A673 (cell line): Measurements from ENCODE around the gene TNRC6C. TPM values are rescaled to one million over a fixed set of nuclear protein-coding genes. Genes with fewer than 3 reads are reported as not detected.

ENCODE experiments used
- BruUV-seq: library from RNA; stranded (reverse); fragments of 400-500 nt; replicated peaks from 2 replicates; lab custom pipeline; 2021; lab: Mats Ljungman, UMichigan
- CTCF ChIA-PET: fragments of 300-600 bp; sonication (Branson Sonifier 250); formaldehyde crosslinking; loops from one replicate; lab custom pipeline; 2022; ENCODE audit warnings: antibody characterized with exemption; lab: Charles Lee
- POLR2A ChIA-PET: fragments of 300-600 bp; sonication (Branson Sonifier 250); formaldehyde crosslinking; loops from one replicate; lab custom pipeline; 2022; ENCODE audit warnings: antibody characterized with exemption; ENCODE audit not compliant: low non-redundant PET; lab: Charles Lee
- DNase-seq: peaks from one replicate; pipeline ENCODE4 v3.0.0-alpha.2; 2015; ENCODE audit warnings: low spot score
- H3K27ac ChIP-seq: fragments of 200-600 bp; sonication (generic); 2 replicates; pipeline ENCODE4 v1.5.1; 2016; ENCODE audit warnings: mixed run types, low read depth, mild to moderate bottlenecking, mixed read lengths, antibody characterized with exemption, low read length; ENCODE audit not compliant: poor library complexity, severe bottlenecking
- H3K27me3 ChIP-seq: fragments of 200-600 bp; sonication (generic); replicated peaks from 2 replicates; pipeline ENCODE4 v1.6.1; 2017; ENCODE audit warnings: mixed run types, low read depth, mild to moderate bottlenecking, mixed read lengths, antibody characterized with exemption, low read length; ENCODE audit not compliant: insufficient read depth, poor library complexity
- H3K36me3 ChIP-seq: fragments of 200-600 bp; sonication (generic); 2 replicates; pipeline ENCODE4 v1.6.1; 2016; ENCODE audit warnings: mixed run types, mild to moderate bottlenecking, mixed read lengths, antibody characterized with exemption, low read length; ENCODE audit not compliant: insufficient read depth, poor library complexity, severe bottlenecking
- H3K4me1 ChIP-seq: fragments of 200-600 bp; sonication (generic); 2 replicates; pipeline ENCODE4 v1.6.1; 2017; ENCODE audit warnings: mixed run types, mild to moderate bottlenecking, mixed read lengths, antibody characterized with exemption, low read length; ENCODE audit not compliant: insufficient read depth, poor library complexity, severe bottlenecking
- H3K4me3 ChIP-seq: fragments of 200-600 bp; sonication (generic); 2 replicates; pipeline ENCODE4 v1.5.1; 2016; ENCODE audit warnings: low read depth, mixed run types, mild to moderate bottlenecking, mixed read lengths, low read length; ENCODE audit not compliant: poor library complexity, severe bottlenecking
- H3K9me3 ChIP-seq: fragments of 200-600 bp; sonication (generic); 2 replicates; pipeline ENCODE4 v1.6.1; 2016; ENCODE audit warnings: mixed run types, low read depth, mild to moderate bottlenecking, mixed read lengths, antibody characterized with exemption, low read length; ENCODE audit not compliant: poor library complexity, severe bottlenecking
- EZH2 ChIP-seq: fragments of 200-600 bp; sonication (generic); IDR thresholded peaks from 2 replicates; pipeline ENCODE4 v1.6.1; 2017; ENCODE audit warnings: borderline replicate concordance, low read depth, mild to moderate bottlenecking, mixed read lengths, antibody characterized with exemption, low read length; ENCODE audit not compliant: poor library complexity, severe bottlenecking
- intact Hi-C: fragments of 100-400 bp; cut with micrococcal nuclease; formaldehyde crosslinking; loops from one replicate; pipeline ENCODE4 v1.10.0; 2022; ENCODE audit not compliant: unreplicated experiment
- total RNA-seq: library from RNA; stranded (reverse); gene quantifications from 2 replicates; pipeline ENCODE4 v1.2.3, GENCODE V29; 2021
- TF ChIP-seq, protein P1 (sequence below): fragments of 300-800, 200-600 bp; sonication (generic); conservative IDR thresholded peaks from 2 replicates; pipeline ENCODE4 v1.5.1; 2017; ENCODE audit warnings: low read depth, mild to moderate bottlenecking, antibody characterized with exemption, low read length, moderate library complexity, mixed read lengths

TNRC6C gene
- total RNA-seq, 1 experiment from 2014 or later, result 26.7 TPM

GRCh38 chr17:78075011-78075410 lies 116.5 kb downstream of the TNRC6C start:
- no TSS peak for BruUV-seq
- ChIA-PET CTCF (no interaction called here), POLR2A (no interaction called here)
- TF ChIP-seq EZH2, result no peak
- TF ChIP-seq, protein P1, sequence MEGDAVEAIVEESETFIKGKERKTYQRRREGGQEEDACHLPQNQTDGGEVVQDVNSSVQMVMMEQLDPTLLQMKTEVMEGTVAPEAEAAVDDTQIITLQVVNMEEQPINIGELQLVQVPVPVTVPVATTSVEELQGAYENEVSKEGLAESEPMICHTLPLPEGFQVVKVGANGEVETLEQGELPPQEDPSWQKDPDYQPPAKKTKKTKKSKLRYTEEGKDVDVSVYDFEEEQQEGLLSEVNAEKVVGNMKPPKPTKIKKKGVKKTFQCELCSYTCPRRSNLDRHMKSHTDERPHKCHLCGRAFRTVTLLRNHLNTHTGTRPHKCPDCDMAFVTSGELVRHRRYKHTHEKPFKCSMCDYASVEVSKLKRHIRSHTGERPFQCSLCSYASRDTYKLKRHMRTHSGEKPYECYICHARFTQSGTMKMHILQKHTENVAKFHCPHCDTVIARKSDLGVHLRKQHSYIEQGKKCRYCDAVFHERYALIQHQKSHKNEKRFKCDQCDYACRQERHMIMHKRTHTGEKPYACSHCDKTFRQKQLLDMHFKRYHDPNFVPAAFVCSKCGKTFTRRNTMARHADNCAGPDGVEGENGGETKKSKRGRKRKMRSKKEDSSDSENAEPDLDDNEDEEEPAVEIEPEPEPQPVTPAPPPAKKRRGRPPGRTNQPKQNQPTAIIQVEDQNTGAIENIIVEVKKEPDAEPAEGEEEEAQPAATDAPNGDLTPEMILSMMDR, result no peak
- Histone ChIP-seq H3K9me3 (no peaks in the 10 kb centered on the region), H3K4me1 (no peaks in the 10 kb centered on the region), H3K4me3 (no peak overlapping the region), H3K36me3 (peaks cover 54% of the 10 kb centered on the region), H3K27me3 (no peaks in the 10 kb centered on the region), H3K27ac (no peak overlapping the region)
- DNase-seq, result no peak
- intact Hi-C loops, result no loop called here

- DNase-seq, result no peak
- no peak overlapping the region for H3K27ac ChIP-seq
- ChIA-PET POLR2A (no interaction called here), CTCF (no interaction called here)
- H3K4me3 ChIP-seq, result no peak overlapping the region
- H3K9me3 ChIP-seq, result no peaks in the 10 kb centered on the region
- H3K36me3 ChIP-seq, result peaks cover 53% of the 10 kb centered on the region
- no peak for TF ChIP-seq EZH2
- TF ChIP-seq, protein P1, result no peak
- no TSS peak for BruUV-seq
- intact Hi-C loops, result no loop called here
- H3K27me3 ChIP-seq, result no peaks in the 10 kb centered on the region
- no peaks in the 10 kb centered on the region for H3K4me1 ChIP-seq
These were observed 117.0 kb downstream of the TNRC6C start for GRCh38 chr17:78075545-78075944.

GRCh38 chr17:78079253-78079652 lies 120.8 kb downstream of the TNRC6C start:
- no peak for DNase-seq
- Histone ChIP-seq H3K9me3 (no peaks in the 10 kb centered on the region), H3K4me1 (no peaks in the 10 kb centered on the region), H3K27me3 (no peaks in the 10 kb centered on the region), H3K4me3 (no peak overlapping the region), H3K36me3 (peaks cover 32% of the 10 kb centered on the region), H3K27ac (no peak overlapping the region)
- TF ChIP-seq, protein P1, result no peak
- no peak for TF ChIP-seq EZH2
- ChIA-PET POLR2A (no interaction called here), CTCF (no interaction called here)
- no TSS peak for BruUV-seq
- intact Hi-C loops, result no loop called here
